Loucy (cell line): Measurements from ENCODE around the gene RABIF.

Experiments
- H2AFZ ChIP-seq: fragments of 200-600 bp; sonication (generic); 2 replicates; pipeline ENCODE4 v1.6.0; 2016; ENCODE audit warnings: antibody characterized with exemption, mild to moderate bottlenecking, low read length, moderate library complexity
- H3F3A ChIP-seq: fragments of 200-600 bp; 2 replicates; pipeline ENCODE4 v1.6.0; 2016; ENCODE audit warnings: antibody characterized with exemption, low read depth, mild to moderate bottlenecking
- H3K27me3 ChIP-seq: fragments of 200-600 bp; sonication (generic); 2 replicates; pipeline ENCODE4 v1.6.1; 2014; ENCODE audit warnings: low read length, mild to moderate bottlenecking; ENCODE audit not compliant: insufficient read depth, poor library complexity, severe bottlenecking
- H3K36me3 ChIP-seq: fragments of 200-600 bp; sonication (generic); 2 replicates; pipeline ENCODE4 v1.6.1; 2016; ENCODE audit warnings: low read length; ENCODE audit not compliant: insufficient read depth
- H3K4me1 ChIP-seq: fragments of 200-600 bp; sonication (generic); 2 replicates; pipeline ENCODE4 v1.5.1; 2014; ENCODE audit warnings: low read length, mild to moderate bottlenecking; ENCODE audit not compliant: insufficient read depth, poor library complexity, severe bottlenecking
- H3K4me2 ChIP-seq: fragments of 200-600 bp; sonication (generic); 2 replicates; pipeline ENCODE4 v1.6.0; 2014; ENCODE audit warnings: antibody characterized with exemption, low read length, low read depth, mild to moderate bottlenecking; ENCODE audit not compliant: poor library complexity, severe bottlenecking
- H3K4me3 ChIP-seq: fragments of 200-600 bp; sonication (generic); 2 replicates; pipeline ENCODE4 v1.5.1; 2014; ENCODE audit warnings: low read length, mild to moderate bottlenecking, mixed read lengths; ENCODE audit not compliant: poor library complexity, severe bottlenecking
- H3K79me2 ChIP-seq: fragments of 200-600 bp; sonication (generic); 2 replicates; pipeline ENCODE4 v1.6.1; 2014; ENCODE audit warnings: low read length; ENCODE audit not compliant: insufficient read depth
- H3K9ac ChIP-seq: fragments of 200-600 bp; sonication (generic); 2 replicates; pipeline ENCODE4 v1.6.0; 2014; ENCODE audit warnings: mild to moderate bottlenecking, low read depth, low read length, moderate library complexity; ENCODE audit not compliant: poor library complexity, severe bottlenecking
- H3K9me2 ChIP-seq: fragments of 200-600 bp; sonication (generic); replicated peaks from 2 replicates; pipeline ENCODE4 v1.6.1; 2016; ENCODE audit warnings: low read depth, low read length, mixed read lengths
- H3K9me3 ChIP-seq: fragments of 200-600 bp; sonication (generic); 2 replicates; pipeline ENCODE4 v1.6.1; 2014; ENCODE audit warnings: mild to moderate bottlenecking, antibody characterized with exemption, low read length, low read depth; ENCODE audit not compliant: insufficient read depth
- H4K20me1 ChIP-seq: fragments of 200-600 bp; sonication (generic); 2 replicates; pipeline ENCODE4 v1.6.0; 2014; ENCODE audit warnings: antibody characterized with exemption, low read length, mild to moderate bottlenecking; ENCODE audit not compliant: insufficient read depth, poor library complexity, severe bottlenecking
- CTCF ChIP-seq: fragments of 200-600 bp; sonication (generic); conservative IDR thresholded peaks from 2 replicates; pipeline ENCODE4 v1.5.1; 2014; ENCODE audit warnings: mild to moderate bottlenecking, antibody characterized with exemption, low read length
- EZH2phosphoT487 ChIP-seq: fragments of 200-600 bp; IDR thresholded peaks from 2 replicates; pipeline ENCODE4 v1.6.1; 2018; ENCODE audit warnings: antibody characterized with exemption, mild to moderate bottlenecking, moderate library complexity, borderline replicate concordance

The RABIF gene

GRCh38 chr1:202857136-202857610, 31.8 kb downstream of the RABIF start:
- Histone ChIP-seq H3K4me3 (no peak overlapping the region), H3F3A (no peaks in the 10 kb centered on the region), H3K79me2 (no peaks in the 10 kb centered on the region), H3K36me3 (no peaks in the 10 kb centered on the region), H4K20me1 (no peaks in the 10 kb centered on the region), H2AFZ (no peak overlapping the region), H3K9me3 (no peaks in the 10 kb centered on the region), H3K9ac (no peak overlapping the region), H3K4me1 (no peaks in the 10 kb centered on the region), H3K4me2 (no peak overlapping the region), H3K27me3 (no peaks in the 10 kb centered on the region), H3K9me2 (no peaks in the 10 kb centered on the region)
- TF ChIP-seq CTCF (no peak), EZH2phosphoT487 (no peak)

- Histone ChIP-seq H2AFZ (no peak overlapping the region), H3K27me3 (no peaks in the 10 kb centered on the region), H3K4me3 (no peak overlapping the region), H3K9ac (no peak overlapping the region), H3K79me2 (no peaks in the 10 kb centered on the region), H3K4me1 (peaks cover 2% of the 10 kb centered on the region), H3K9me2 (no peaks in the 10 kb centered on the region), H3K4me2 (no peak overlapping the region), H3K36me3 (no peaks in the 10 kb centered on the region), H3K9me3 (no peaks in the 10 kb centered on the region), H4K20me1 (no peaks in the 10 kb centered on the region), H3F3A (no peaks in the 10 kb centered on the region)
- TF ChIP-seq CTCF (no peak), EZH2phosphoT487 (no peak)
These were observed 32.9 kb downstream of the RABIF start for GRCh38 chr1:202856014-202856413.

- no peaks in the 10 kb centered on the region for H3K79me2 ChIP-seq
- no peaks in the 10 kb centered on the region for H4K20me1 ChIP-seq
- TF ChIP-seq CTCF (no peak), EZH2phosphoT487 (no peak)
- H3K9me3 ChIP-seq = no peaks in the 10 kb centered on the region
- no peak overlapping the region for H3K4me3 ChIP-seq
- H2AFZ ChIP-seq = no peak overlapping the region
- no peaks in the 10 kb centered on the region for H3K9me2 ChIP-seq
- H3F3A ChIP-seq = no peaks in the 10 kb centered on the region
- H3K4me1 ChIP-seq = peaks cover 8% of the 10 kb centered on the region
- no peak overlapping the region for H3K4me2 ChIP-seq
- no peaks in the 10 kb centered on the region for H3K27me3 ChIP-seq
- H3K9ac ChIP-seq = no peak overlapping the region
- H3K36me3 ChIP-seq = no peaks in the 10 kb centered on the region
These were observed 34.2 kb downstream of the RABIF start for GRCh38 chr1:202854787-202855186.
